Neural cell (in vitro differentiated cells): Measurements from ENCODE around the gene ERC2.

Experiments
- EP300 ChIP-seq: fragments of 450-650 bp; conservative IDR thresholded peaks from 2 replicates; pipeline ENCODE4 v1.6.1; 2014; ENCODE audit warnings: antibody characterized with exemption, mild to moderate bottlenecking, moderate library complexity; ENCODE audit not compliant: poor library complexity, severe bottlenecking
- EZH2 ChIP-seq: fragments of 200-600, 300-800 bp; shearing (Covaris generic), sonication (generic); IDR thresholded peaks from 2 replicates; pipeline ENCODE4 v1.6.1; 2014; ENCODE audit warnings: antibody characterized with exemption, low read length, borderline replicate concordance, mild to moderate bottlenecking; ENCODE audit not compliant: insufficient read depth, poor library complexity, severe bottlenecking
- POLR2AphosphoS5 ChIP-seq: IDR thresholded peaks from 2 replicates; pipeline ENCODE4 v1.6.1; 2012
- RAD21 ChIP-seq: fragments of 450-650 bp; conservative IDR thresholded peaks from 2 replicates; pipeline ENCODE4 v1.6.1; 2014; ENCODE audit warnings: antibody characterized with exemption, mild to moderate bottlenecking, moderate library complexity
- SMC3 ChIP-seq: fragments of 450-650 bp; conservative IDR thresholded peaks from 2 replicates; pipeline ENCODE4 v1.6.1; 2014; ENCODE audit warnings: antibody characterized with exemption, mild to moderate bottlenecking, moderate library complexity; ENCODE audit not compliant: poor library complexity
- TAF1 ChIP-seq: IDR thresholded peaks from 2 replicates; pipeline ENCODE4 v1.6.1; 2012; ENCODE audit warnings: low read depth
- TF ChIP-seq, protein P1 (sequence below): fragments of 450-650 bp; IDR thresholded peaks from 2 replicates; pipeline ENCODE4 v1.5.1; 2014; ENCODE audit warnings: antibody characterized with exemption, mild to moderate bottlenecking, moderate library complexity; ENCODE audit not compliant: poor library complexity, severe bottlenecking
- TF ChIP-seq, protein P2 (sequence below): IDR thresholded peaks from 2 replicates; pipeline ENCODE4 v1.6.1; 2012; ENCODE audit warnings: borderline replicate concordance

DNA sequence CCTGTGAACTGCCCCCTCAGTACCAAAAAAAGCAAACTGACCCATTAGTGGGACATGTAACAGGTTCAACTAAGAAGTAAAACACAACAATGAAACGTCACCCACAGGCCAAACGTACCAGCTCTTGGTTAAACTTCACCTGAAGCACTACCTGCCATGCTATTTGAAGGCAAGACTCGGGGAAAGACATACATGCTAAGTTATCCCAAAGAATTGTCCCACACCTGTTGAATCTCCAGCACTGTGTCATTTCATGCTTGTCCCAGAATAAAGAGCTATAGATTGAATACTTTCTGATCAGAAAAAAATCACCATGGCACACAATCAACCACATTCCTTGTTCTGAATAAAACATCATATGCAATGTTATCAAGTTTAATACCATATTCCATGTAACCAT, 785.8 kb downstream of the ERC2 start:
- TF ChIP-seq, protein P1, sequence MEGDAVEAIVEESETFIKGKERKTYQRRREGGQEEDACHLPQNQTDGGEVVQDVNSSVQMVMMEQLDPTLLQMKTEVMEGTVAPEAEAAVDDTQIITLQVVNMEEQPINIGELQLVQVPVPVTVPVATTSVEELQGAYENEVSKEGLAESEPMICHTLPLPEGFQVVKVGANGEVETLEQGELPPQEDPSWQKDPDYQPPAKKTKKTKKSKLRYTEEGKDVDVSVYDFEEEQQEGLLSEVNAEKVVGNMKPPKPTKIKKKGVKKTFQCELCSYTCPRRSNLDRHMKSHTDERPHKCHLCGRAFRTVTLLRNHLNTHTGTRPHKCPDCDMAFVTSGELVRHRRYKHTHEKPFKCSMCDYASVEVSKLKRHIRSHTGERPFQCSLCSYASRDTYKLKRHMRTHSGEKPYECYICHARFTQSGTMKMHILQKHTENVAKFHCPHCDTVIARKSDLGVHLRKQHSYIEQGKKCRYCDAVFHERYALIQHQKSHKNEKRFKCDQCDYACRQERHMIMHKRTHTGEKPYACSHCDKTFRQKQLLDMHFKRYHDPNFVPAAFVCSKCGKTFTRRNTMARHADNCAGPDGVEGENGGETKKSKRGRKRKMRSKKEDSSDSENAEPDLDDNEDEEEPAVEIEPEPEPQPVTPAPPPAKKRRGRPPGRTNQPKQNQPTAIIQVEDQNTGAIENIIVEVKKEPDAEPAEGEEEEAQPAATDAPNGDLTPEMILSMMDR: no peak
- TF ChIP-seq, protein P2, sequence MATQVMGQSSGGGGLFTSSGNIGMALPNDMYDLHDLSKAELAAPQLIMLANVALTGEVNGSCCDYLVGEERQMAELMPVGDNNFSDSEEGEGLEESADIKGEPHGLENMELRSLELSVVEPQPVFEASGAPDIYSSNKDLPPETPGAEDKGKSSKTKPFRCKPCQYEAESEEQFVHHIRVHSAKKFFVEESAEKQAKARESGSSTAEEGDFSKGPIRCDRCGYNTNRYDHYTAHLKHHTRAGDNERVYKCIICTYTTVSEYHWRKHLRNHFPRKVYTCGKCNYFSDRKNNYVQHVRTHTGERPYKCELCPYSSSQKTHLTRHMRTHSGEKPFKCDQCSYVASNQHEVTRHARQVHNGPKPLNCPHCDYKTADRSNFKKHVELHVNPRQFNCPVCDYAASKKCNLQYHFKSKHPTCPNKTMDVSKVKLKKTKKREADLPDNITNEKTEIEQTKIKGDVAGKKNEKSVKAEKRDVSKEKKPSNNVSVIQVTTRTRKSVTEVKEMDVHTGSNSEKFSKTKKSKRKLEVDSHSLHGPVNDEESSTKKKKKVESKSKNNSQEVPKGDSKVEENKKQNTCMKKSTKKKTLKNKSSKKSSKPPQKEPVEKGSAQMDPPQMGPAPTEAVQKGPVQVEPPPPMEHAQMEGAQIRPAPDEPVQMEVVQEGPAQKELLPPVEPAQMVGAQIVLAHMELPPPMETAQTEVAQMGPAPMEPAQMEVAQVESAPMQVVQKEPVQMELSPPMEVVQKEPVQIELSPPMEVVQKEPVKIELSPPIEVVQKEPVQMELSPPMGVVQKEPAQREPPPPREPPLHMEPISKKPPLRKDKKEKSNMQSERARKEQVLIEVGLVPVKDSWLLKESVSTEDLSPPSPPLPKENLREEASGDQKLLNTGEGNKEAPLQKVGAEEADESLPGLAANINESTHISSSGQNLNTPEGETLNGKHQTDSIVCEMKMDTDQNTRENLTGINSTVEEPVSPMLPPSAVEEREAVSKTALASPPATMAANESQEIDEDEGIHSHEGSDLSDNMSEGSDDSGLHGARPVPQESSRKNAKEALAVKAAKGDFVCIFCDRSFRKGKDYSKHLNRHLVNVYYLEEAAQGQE: no peak
- TF ChIP-seq POLR2AphosphoS5 (no peak), EZH2 (no peak), RAD21 (no peak), TAF1 (no peak), SMC3 (no peak), EP300 (no peak)
